Liver (tissue), 9 donors: ENCODE results near the gene PRDM10. TPM values are rescaled to one million over a fixed set of nuclear protein-coding genes. Genes with fewer than 3 reads are reported as not detected.
"Not testable (repeated sequence)": the region's sequence is repeated elsewhere in the genome, so short reads cannot be mapped to it uniquely, and the experiment has no call there.

Experiments
- DNase-seq: peaks from one replicate; pipeline ENCODE4 v3.0.0-alpha.2; 2017; ENCODE audit warnings: low spot score
- H3K27ac ChIP-seq, 2 donors: one replicate each; pipeline ENCODE4 v1.7.0; 2013; ENCODE audit warnings: inconsistent platforms in 2 of 2, low read length in 2 of 2, control low read depth in 1 of 2, low read depth in 1 of 2, mild to moderate bottlenecking in 1 of 2
- H3K27me3 ChIP-seq, 4 donors: one replicate each; pipeline versions ENCODE4 v1.6.1 to v1.7.0; 2013; ENCODE audit warnings: low read length in 3 of 4, inconsistent platforms in 1 of 4, mild to moderate bottlenecking in 1 of 4, moderate library complexity in 1 of 4; ENCODE audit not compliant: control insufficient read depth in 4 of 4, insufficient read depth in 4 of 4
- H3K36me3 ChIP-seq, 4 donors: one replicate each; pipeline versions ENCODE4 v1.6.1 to v1.7.0; 2013; ENCODE audit warnings: low read length in 3 of 4, mild to moderate bottlenecking in 3 of 4, low read depth in 1 of 4, moderate library complexity in 1 of 4; ENCODE audit not compliant: control insufficient read depth in 4 of 4, insufficient read depth in 3 of 4
- H3K4me1 ChIP-seq, 4 donors: one replicate each; pipeline versions ENCODE4 v1.6.1 to v1.7.0; 2013; ENCODE audit warnings: low read length in 3 of 4, mild to moderate bottlenecking in 3 of 4, moderate library complexity in 1 of 4; ENCODE audit not compliant: control insufficient read depth in 4 of 4, insufficient read depth in 4 of 4
- H3K4me3 ChIP-seq, 3 donors: one replicate each; pipeline versions ENCODE4 v1.6.1 to v1.7.0; 2013; ENCODE audit warnings: low read length in 3 of 3, control low read depth in 1 of 3, low read depth in 1 of 3, mild to moderate bottlenecking in 1 of 3
- H3K9ac ChIP-seq, 2 donors: one replicate each; pipeline ENCODE4 v1.7.0; 2013; ENCODE audit warnings: low read length in 2 of 2, mild to moderate bottlenecking in 2 of 2, moderate library complexity in 2 of 2, control low read depth in 1 of 2, low read depth in 1 of 2
- H3K9me3 ChIP-seq, 4 donors: one replicate each; pipeline versions ENCODE4 v1.6.1 to v1.7.0; 2013; ENCODE audit warnings: low read length in 3 of 4; ENCODE audit not compliant: control insufficient read depth in 4 of 4
- EGR1 ChIP-seq, 2 donors: IDR thresholded peaks; 2 replicates each; pipeline ENCODE4 v1.6.1; 2016 to 2018; ENCODE audit warnings: antibody characterized with exemption in 2 of 2, low read depth in 2 of 2
- HNF4A ChIP-seq, 2 donors: conservative IDR thresholded peaks; 2 replicates each; pipeline ENCODE4 v1.6.1; 2016; ENCODE audit warnings: antibody characterized with exemption in 2 of 2, mild to moderate bottlenecking in 2 of 2
- HNF4G ChIP-seq: IDR thresholded peaks from 2 replicates; pipeline ENCODE4 v1.6.1; 2016; ENCODE audit warnings: antibody characterized with exemption
- JUND ChIP-seq, 2 donors: IDR thresholded peaks; 2 replicates each; pipeline ENCODE4 v1.6.1; 2016; ENCODE audit warnings: antibody characterized with exemption in 2 of 2
- MAX ChIP-seq: IDR thresholded peaks from 2 replicates; pipeline ENCODE4 v1.6.1; 2016; ENCODE audit warnings: antibody characterized with exemption
- NR2F2 ChIP-seq: IDR thresholded peaks from 2 replicates; pipeline ENCODE4 v1.6.1; 2016; ENCODE audit warnings: antibody characterized with exemption
- RAD21 ChIP-seq, 2 donors: IDR thresholded peaks; 2 replicates each; pipeline ENCODE4 v1.6.1; 2016; ENCODE audit warnings: antibody characterized with exemption in 2 of 2, mild to moderate bottlenecking in 2 of 2
- RXRA ChIP-seq, 2 donors: IDR thresholded peaks; 2 replicates each; pipeline ENCODE4 v1.6.1; 2017 to 2018; ENCODE audit warnings: antibody characterized with exemption in 2 of 2, mild to moderate bottlenecking in 1 of 2
- SP1 ChIP-seq: IDR thresholded peaks from 2 replicates; pipeline ENCODE4 v1.6.1; 2018; ENCODE audit warnings: antibody characterized with exemption, mild to moderate bottlenecking
- TAF1 ChIP-seq: conservative IDR thresholded peaks from 2 replicates; pipeline ENCODE4 v1.6.1; 2016; ENCODE audit warnings: antibody characterized with exemption, mild to moderate bottlenecking
- YY1 ChIP-seq: IDR thresholded peaks from 2 replicates; pipeline ENCODE4 v1.6.1; 2016; ENCODE audit warnings: antibody characterized with exemption, mild to moderate bottlenecking
- WGBS: extraction: QIAGEN DNeasy Blood & Tissue Kit; methylation state at CpG from one replicate; pipeline ENCODE4 v1.1.7; 2013; 5-methylcytosine and 5-hydroxymethylcytosine counted together
- polyA plus RNA-seq, 2 donors: library from polyadenylated mRNA; stranded (reverse) in 1 of 2; unstranded in 1 of 2; fragments of 200-250 nt in 1 of 2; fragments of >200 nt in 1 of 2; fragmentation: Nextera tagmentation in 1 of 2; extraction: Ambion mirVana in 1 of 2; gene quantifications; one replicate each; pipeline versions ENCODE4 v1.2.1 to v1.2.3, GENCODE V29; 2013 to 2015
- total RNA-seq, 2 donors: library from RNA; depleted of rRNA; stranded (reverse); fragments of >200 nt; gene quantifications; one replicate each; pipeline ENCODE4 v1.2.3, GENCODE V29; 2014
- TF ChIP-seq, protein P1 (sequence below): fragments of 150-350 bp; IDR thresholded peaks from 2 replicates; pipeline ENCODE4 v1.5.1; 2017; ENCODE audit warnings: improper control_type of control experiment, low read depth, low read length; ENCODE audit not compliant: missing input control
- TF ChIP-seq, protein P2 (sequence below): IDR thresholded peaks from 2 replicates; pipeline ENCODE4 v1.6.1; 2016; ENCODE audit warnings: antibody characterized with exemption, mild to moderate bottlenecking
- donor health status: healthy.
- donor health status: healthy.
- donor health status: healthy.
- donor health status: healthy.
- donor health status: healthy.

The PRDM10 gene
- total and polyA plus RNA-seq, 4 donors: 1.4 to 7.2 (median 3.9) TPM

- TF ChIP-seq, protein P1, sequence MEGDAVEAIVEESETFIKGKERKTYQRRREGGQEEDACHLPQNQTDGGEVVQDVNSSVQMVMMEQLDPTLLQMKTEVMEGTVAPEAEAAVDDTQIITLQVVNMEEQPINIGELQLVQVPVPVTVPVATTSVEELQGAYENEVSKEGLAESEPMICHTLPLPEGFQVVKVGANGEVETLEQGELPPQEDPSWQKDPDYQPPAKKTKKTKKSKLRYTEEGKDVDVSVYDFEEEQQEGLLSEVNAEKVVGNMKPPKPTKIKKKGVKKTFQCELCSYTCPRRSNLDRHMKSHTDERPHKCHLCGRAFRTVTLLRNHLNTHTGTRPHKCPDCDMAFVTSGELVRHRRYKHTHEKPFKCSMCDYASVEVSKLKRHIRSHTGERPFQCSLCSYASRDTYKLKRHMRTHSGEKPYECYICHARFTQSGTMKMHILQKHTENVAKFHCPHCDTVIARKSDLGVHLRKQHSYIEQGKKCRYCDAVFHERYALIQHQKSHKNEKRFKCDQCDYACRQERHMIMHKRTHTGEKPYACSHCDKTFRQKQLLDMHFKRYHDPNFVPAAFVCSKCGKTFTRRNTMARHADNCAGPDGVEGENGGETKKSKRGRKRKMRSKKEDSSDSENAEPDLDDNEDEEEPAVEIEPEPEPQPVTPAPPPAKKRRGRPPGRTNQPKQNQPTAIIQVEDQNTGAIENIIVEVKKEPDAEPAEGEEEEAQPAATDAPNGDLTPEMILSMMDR: no peak
- TF ChIP-seq HNF4G (no peak), HNF4A (conservative IDR thresholded peaks at IDR 0.05) (no peak), NR2F2 (no peak), MAX (no peak), RAD21 (IDR thresholded peaks at IDR 0.05) (no peak)
Observed at GRCh38 chr11:130022799-130023198, 20.2 kb upstream of the PRDM10 start (continued).

DNA sequence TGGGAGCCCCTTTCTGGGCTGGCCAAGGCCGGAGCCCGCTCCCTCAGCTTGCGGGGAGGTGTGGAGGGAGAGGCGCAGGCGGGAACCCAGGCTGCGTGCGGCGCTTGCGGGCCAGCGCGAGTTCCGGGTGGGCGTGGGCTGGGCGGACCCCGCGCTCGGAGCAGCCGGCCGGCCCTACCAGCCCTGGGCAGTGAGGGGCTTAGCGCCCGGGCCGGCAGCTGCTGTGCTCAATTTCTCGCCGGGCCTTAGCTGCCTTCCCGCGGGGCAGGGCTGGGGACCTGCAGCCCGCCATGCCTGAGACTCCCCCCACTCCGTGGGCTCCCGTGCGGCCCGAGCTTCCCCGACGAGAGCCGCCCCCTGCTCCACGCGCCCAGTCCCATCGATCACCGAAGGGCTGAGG is 19.0 kb upstream of the PRDM10 start:
- H3K9me3 ChIP-seq, H3K4me3 ChIP-seq, H3K9ac ChIP-seq, H3K27me3 ChIP-seq, H3K4me1 ChIP-seq, H3K36me3 ChIP-seq, DNase-seq, H3K27ac ChIP-seq: not testable (repeated sequence)
- 98% methylated on average over 38 of the region's 38 CpGs for WGBS

GRCh38 chr11:130020323-130020722 is 17.7 kb upstream of the PRDM10 start:
- H3K9me3 ChIP-seq: no peaks in the 10 kb centered on the region
- TF ChIP-seq NR2F2 (no peak), EGR1 (IDR thresholded peaks at IDR 0.05; ENCODE audit: low read depth in 2 of 2) (no peak), JUND (IDR thresholded peaks at IDR 0.05) (no peak), YY1 (no peak), RAD21 (IDR thresholded peaks at IDR 0.05) (no peak), TAF1 (no peak), RXRA (IDR thresholded peaks at IDR 0.05) (no peak), SP1 (no peak), HNF4A (conservative IDR thresholded peaks at IDR 0.05) (no peak)
- TF ChIP-seq, protein P2, sequence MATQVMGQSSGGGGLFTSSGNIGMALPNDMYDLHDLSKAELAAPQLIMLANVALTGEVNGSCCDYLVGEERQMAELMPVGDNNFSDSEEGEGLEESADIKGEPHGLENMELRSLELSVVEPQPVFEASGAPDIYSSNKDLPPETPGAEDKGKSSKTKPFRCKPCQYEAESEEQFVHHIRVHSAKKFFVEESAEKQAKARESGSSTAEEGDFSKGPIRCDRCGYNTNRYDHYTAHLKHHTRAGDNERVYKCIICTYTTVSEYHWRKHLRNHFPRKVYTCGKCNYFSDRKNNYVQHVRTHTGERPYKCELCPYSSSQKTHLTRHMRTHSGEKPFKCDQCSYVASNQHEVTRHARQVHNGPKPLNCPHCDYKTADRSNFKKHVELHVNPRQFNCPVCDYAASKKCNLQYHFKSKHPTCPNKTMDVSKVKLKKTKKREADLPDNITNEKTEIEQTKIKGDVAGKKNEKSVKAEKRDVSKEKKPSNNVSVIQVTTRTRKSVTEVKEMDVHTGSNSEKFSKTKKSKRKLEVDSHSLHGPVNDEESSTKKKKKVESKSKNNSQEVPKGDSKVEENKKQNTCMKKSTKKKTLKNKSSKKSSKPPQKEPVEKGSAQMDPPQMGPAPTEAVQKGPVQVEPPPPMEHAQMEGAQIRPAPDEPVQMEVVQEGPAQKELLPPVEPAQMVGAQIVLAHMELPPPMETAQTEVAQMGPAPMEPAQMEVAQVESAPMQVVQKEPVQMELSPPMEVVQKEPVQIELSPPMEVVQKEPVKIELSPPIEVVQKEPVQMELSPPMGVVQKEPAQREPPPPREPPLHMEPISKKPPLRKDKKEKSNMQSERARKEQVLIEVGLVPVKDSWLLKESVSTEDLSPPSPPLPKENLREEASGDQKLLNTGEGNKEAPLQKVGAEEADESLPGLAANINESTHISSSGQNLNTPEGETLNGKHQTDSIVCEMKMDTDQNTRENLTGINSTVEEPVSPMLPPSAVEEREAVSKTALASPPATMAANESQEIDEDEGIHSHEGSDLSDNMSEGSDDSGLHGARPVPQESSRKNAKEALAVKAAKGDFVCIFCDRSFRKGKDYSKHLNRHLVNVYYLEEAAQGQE: no peak
- H3K9ac ChIP-seq: no peak overlapping the region
- WGBS: 93% methylated on average over 4 of the region's 4 CpGs
- no peak overlapping the region for H3K27ac ChIP-seq
- no peaks in the 10 kb centered on the region for H3K36me3 ChIP-seq
- H3K4me1 ChIP-seq: no peaks in the 10 kb centered on the region
- H3K27me3 ChIP-seq: no peaks in the 10 kb centered on the region
- DNase-seq: no peak
- no peak overlapping the region for H3K4me3 ChIP-seq

DNA sequence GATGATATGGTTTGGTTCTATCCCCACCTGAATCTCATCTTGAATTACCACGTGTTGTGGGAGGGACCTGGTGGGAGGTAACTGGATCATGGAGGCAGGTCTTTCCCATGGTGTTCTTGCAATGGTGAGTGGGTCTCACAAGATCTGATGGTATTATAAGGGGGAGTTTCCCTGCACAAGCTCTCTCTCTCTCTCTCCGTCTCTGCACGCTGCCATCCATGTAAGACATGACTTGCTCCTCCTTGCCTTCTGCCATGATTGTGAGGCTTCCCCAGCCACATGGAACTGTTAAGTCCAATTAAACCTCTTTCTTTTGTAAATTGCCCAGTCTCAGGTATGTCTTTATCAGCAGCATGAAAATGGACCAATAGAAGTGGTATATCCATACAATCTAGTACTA is 13.2 kb upstream of the PRDM10 start:
- 92% methylated on average over 3 of the region's 3 CpGs for WGBS
- not testable (repeated sequence) for H3K9me3 ChIP-seq, H3K9ac ChIP-seq, H3K27me3 ChIP-seq, H3K4me3 ChIP-seq, H3K4me1 ChIP-seq, DNase-seq, H3K36me3 ChIP-seq, H3K27ac ChIP-seq
